SK-N-SH treated with all-trans-retinoic acid at 6 μM for 48 hours (cell line): ENCODE data around the gene SMYD3.

Experiments used
- ATAC-seq: fragments of 200-7000 bp; cut with Tn5 transposase; 3 replicates; pipeline ENCODE4 v1.9.1; 2020; ENCODE audit warnings: mild to moderate bottlenecking, moderate library complexity
- ARNTL ChIP-seq: fragments of 450-650 bp; formaldehyde crosslinking; IDR thresholded peaks from 2 replicates; pipeline ENCODE4 v1.5.0; 2020; ENCODE audit warnings: low read depth, mild to moderate bottlenecking, moderate library complexity, borderline replicate concordance
- BACH2 ChIP-seq: fragments of 250-450 bp; sonication (Bioruptor Pico); IDR thresholded peaks from 2 replicates; pipeline ENCODE4 v1.9.0; 2021; ENCODE audit warnings: mild to moderate bottlenecking, borderline replicate concordance
- CREB5 ChIP-seq: fragments of 250-450 bp; sonication (Bioruptor Pico); IDR thresholded peaks from 2 replicates; pipeline ENCODE4 v1.5.1; 2020; ENCODE audit warnings: low read depth, mild to moderate bottlenecking, moderate library complexity
- CSDC2 ChIP-seq: fragments of 250-450 bp; sonication (Bioruptor Pico); IDR thresholded peaks from 2 replicates; pipeline ENCODE4 v1.5.0; 2020; ENCODE audit warnings: mild to moderate bottlenecking, moderate library complexity
- CSRNP3 ChIP-seq: fragments of 250-450 bp; sonication (Bioruptor Pico); IDR thresholded peaks from 2 replicates; pipeline ENCODE4 v1.5.1; 2021; ENCODE audit warnings: mild to moderate bottlenecking, moderate library complexity
- ESRRG ChIP-seq: fragments of 250-450 bp; sonication (Bioruptor Pico); IDR thresholded peaks from 2 replicates; pipeline ENCODE4 v1.6.1; 2021; ENCODE audit warnings: mild to moderate bottlenecking
- GLIS3 ChIP-seq: fragments of 250-450 bp; sonication (Bioruptor Pico); IDR thresholded peaks from 2 replicates; pipeline ENCODE4 v1.5.0; 2020; ENCODE audit warnings: mild to moderate bottlenecking, moderate library complexity
- ISL1 ChIP-seq: fragments of 250-450 bp; sonication (Bioruptor Pico); IDR thresholded peaks from 2 replicates; pipeline ENCODE4 v2.1.2; 2022; ENCODE audit warnings: mild to moderate bottlenecking, moderate library complexity
- OSR1 ChIP-seq: fragments of 250-450 bp; sonication (Bioruptor Pico); IDR thresholded peaks from 2 replicates; pipeline ENCODE4 v1.8.0; 2022; ENCODE audit warnings: moderate library complexity, mild to moderate bottlenecking, inconsistent platforms
- PATZ1 ChIP-seq: fragments of 250-450 bp; sonication (Bioruptor Pico); IDR thresholded peaks from 2 replicates; pipeline ENCODE4 v1.8.0; 2020; ENCODE audit warnings: mild to moderate bottlenecking, moderate library complexity, borderline replicate concordance
- POU6F1 ChIP-seq: fragments of 250-450 bp; sonication (Bioruptor Pico); IDR thresholded peaks from 2 replicates; pipeline ENCODE4 v1.8.0; 2021; ENCODE audit warnings: low read depth, mild to moderate bottlenecking, moderate library complexity, borderline replicate concordance
- PPARA ChIP-seq: fragments of 250-450 bp; sonication (Bioruptor Pico); IDR thresholded peaks from 2 replicates; pipeline ENCODE4 v1.5.0; 2020; ENCODE audit warnings: mild to moderate bottlenecking, borderline replicate concordance
- RARB ChIP-seq: fragments of 250-450 bp; sonication (Bioruptor Pico); IDR thresholded peaks from 2 replicates; pipeline ENCODE4 v1.8.0; 2021; ENCODE audit warnings: mild to moderate bottlenecking, moderate library complexity
- SNAI2 ChIP-seq: fragments of 250-450 bp; sonication (Bioruptor Pico); IDR thresholded peaks from 2 replicates; pipeline ENCODE4 v1.5.0; 2020; ENCODE audit warnings: mild to moderate bottlenecking, moderate library complexity
- TCF4 ChIP-seq: fragments of 250-450 bp; sonication (Bioruptor Pico); IDR thresholded peaks from 2 replicates; pipeline ENCODE4 v1.8.0; 2021; ENCODE audit warnings: mild to moderate bottlenecking, moderate library complexity, borderline replicate concordance
- TOX ChIP-seq: fragments of 250-450 bp; sonication (Bioruptor Pico); IDR thresholded peaks from 2 replicates; pipeline ENCODE4 v1.8.0; 2021; ENCODE audit warnings: mild to moderate bottlenecking, moderate library complexity, borderline replicate concordance
- ZC3H10 ChIP-seq: fragments of 250-450 bp; sonication (Bioruptor Pico); IDR thresholded peaks from 2 replicates; pipeline ENCODE4 v1.5.1; 2021; ENCODE audit warnings: mild to moderate bottlenecking, moderate library complexity
- ZFP3 ChIP-seq: fragments of 250-450 bp; sonication (Bioruptor Pico); IDR thresholded peaks from 2 replicates; pipeline ENCODE4 v1.5.0; 2020; ENCODE audit warnings: mild to moderate bottlenecking, moderate library complexity
- ZFP30 ChIP-seq: fragments of 450-650 bp; formaldehyde crosslinking; IDR thresholded peaks from 2 replicates; pipeline ENCODE4 v1.5.0; 2022; ENCODE audit warnings: mild to moderate bottlenecking, moderate library complexity
- ZNF565 ChIP-seq: fragments of 450-650 bp; formaldehyde crosslinking; conservative IDR thresholded peaks from 2 replicates; pipeline ENCODE4 v1.5.0; 2020; ENCODE audit warnings: low read depth, mild to moderate bottlenecking, moderate library complexity
- ZNF70 ChIP-seq: fragments of 450-650 bp; formaldehyde crosslinking; IDR thresholded peaks from 2 replicates; pipeline ENCODE4 v1.5.0; 2020; ENCODE audit warnings: mild to moderate bottlenecking, moderate library complexity
- ZNF8 ChIP-seq: fragments of 450-650 bp; formaldehyde crosslinking; IDR thresholded peaks from 2 replicates; pipeline ENCODE4 v1.5.0; 2020; ENCODE audit warnings: mild to moderate bottlenecking, moderate library complexity

SMYD3 gene

GRCh38 chr1:246513619-246514343 lies 6.7 kb upstream of the SMYD3 start:
- TF ChIP-seq TCF4 (CRISPR knock-in tag), result no peak
- TF ChIP-seq POU6F1 (CRISPR knock-in tag), result no peak
- no peak for TF ChIP-seq ESRRG
- TF ChIP-seq, all 23 proteins: peak for 0
- ATAC-seq, result no peak

GRCh38 chr1:246513041-246513440 lies 6.0 kb upstream of the SMYD3 start:
- no peak for ATAC-seq
- no peak for TF ChIP-seq SNAI2 (CRISPR knock-in tag)
- no peak for TF ChIP-seq CSRNP3
- TF ChIP-seq PATZ1 (CRISPR knock-in tag), result no peak
- TF ChIP-seq ESRRG, result no peak
- no peak for TF ChIP-seq ZFP30 (CRISPR knock-in tag)
- no peak for TF ChIP-seq PPARA (CRISPR knock-in tag)
- no peak for TF ChIP-seq ZNF565
- no peak for TF ChIP-seq ZC3H10 (CRISPR knock-in tag)
- TF ChIP-seq ISL1 (CRISPR knock-in tag), result no peak
- no peak for TF ChIP-seq ZFP3 (CRISPR knock-in tag)
- no peak for TF ChIP-seq POU6F1 (CRISPR knock-in tag)
- no peak for TF ChIP-seq ARNTL (CRISPR knock-in tag)

GRCh38 chr1:246512635-246513034 lies 5.6 kb upstream of the SMYD3 start:
- ATAC-seq, result no peak
- no peak for TF ChIP-seq CSDC2 (CRISPR knock-in tag)
- TF ChIP-seq ZNF70 (CRISPR knock-in tag), result no peak
- TF ChIP-seq BACH2 (CRISPR knock-in tag), result no peak
- TF ChIP-seq OSR1 (CRISPR knock-in tag), result no peak
- no peak for TF ChIP-seq POU6F1 (CRISPR knock-in tag)
- TF ChIP-seq TOX (CRISPR knock-in tag), result no peak
- TF ChIP-seq CSRNP3, result no peak
- no peak for TF ChIP-seq PPARA (CRISPR knock-in tag)
- TF ChIP-seq ZNF8, result no peak
- TF ChIP-seq ESRRG, result no peak
- TF ChIP-seq SNAI2 (CRISPR knock-in tag), result no peak
- no peak for TF ChIP-seq ZFP3 (CRISPR knock-in tag)
- no peak for TF ChIP-seq TCF4 (CRISPR knock-in tag)
- no peak for TF ChIP-seq PATZ1 (CRISPR knock-in tag)
- no peak for TF ChIP-seq GLIS3 (CRISPR knock-in tag)
- TF ChIP-seq ZC3H10 (CRISPR knock-in tag), result no peak
- no peak for TF ChIP-seq RARB
- no peak for TF ChIP-seq CREB5 (CRISPR knock-in tag)
